22Rv1 (cell line): Measurements from ENCODE around the gene SIN3B.

Experiments
- ZFX ChIP-seq: fragments of 450-650 bp; IDR thresholded peaks from 2 replicates; pipeline ENCODE4 v1.6.1; 2017; ENCODE audit warnings: antibody characterized with exemption, borderline replicate concordance
- TF ChIP-seq, protein P1 (sequence below): fragments of 450-650 bp; IDR thresholded peaks from 2 replicates; pipeline ENCODE4 v1.5.1; 2017; ENCODE audit warnings: mild to moderate bottlenecking

DNA sequence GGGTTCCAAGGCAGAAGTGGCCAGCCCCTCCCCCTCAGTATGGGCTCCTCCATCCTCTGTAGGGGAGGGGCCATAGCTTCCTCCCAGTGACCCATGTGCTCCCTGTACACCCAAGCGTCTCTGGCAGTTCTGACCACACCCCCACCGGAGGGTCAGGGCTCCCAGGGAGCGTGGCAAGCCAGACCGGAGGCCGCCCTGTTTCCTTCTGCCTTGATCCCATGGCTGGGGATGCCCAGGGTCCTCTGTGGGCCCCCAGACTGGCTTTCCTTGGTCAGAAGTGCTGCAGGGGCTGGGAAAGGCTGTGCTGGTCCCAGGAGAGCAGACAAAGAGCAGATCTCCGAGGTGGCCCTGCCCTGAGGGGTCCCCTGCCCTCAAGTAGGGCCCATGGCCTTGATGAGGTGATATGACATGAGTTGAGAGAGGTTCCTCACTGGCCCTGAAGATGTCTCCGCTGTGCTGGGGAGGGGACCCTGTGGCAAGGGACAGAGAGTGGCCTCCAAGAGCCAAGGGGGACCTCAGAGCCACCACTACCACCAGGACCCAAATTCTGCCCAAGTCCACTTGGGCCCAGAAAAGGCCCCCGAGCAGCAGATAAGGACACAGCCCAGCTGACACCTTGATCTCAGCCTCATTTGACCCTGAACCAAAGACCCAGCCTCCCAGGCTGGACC, 51.8 kb downstream of the SIN3B start:
- TF ChIP-seq, protein P1, sequence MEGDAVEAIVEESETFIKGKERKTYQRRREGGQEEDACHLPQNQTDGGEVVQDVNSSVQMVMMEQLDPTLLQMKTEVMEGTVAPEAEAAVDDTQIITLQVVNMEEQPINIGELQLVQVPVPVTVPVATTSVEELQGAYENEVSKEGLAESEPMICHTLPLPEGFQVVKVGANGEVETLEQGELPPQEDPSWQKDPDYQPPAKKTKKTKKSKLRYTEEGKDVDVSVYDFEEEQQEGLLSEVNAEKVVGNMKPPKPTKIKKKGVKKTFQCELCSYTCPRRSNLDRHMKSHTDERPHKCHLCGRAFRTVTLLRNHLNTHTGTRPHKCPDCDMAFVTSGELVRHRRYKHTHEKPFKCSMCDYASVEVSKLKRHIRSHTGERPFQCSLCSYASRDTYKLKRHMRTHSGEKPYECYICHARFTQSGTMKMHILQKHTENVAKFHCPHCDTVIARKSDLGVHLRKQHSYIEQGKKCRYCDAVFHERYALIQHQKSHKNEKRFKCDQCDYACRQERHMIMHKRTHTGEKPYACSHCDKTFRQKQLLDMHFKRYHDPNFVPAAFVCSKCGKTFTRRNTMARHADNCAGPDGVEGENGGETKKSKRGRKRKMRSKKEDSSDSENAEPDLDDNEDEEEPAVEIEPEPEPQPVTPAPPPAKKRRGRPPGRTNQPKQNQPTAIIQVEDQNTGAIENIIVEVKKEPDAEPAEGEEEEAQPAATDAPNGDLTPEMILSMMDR = no peak
- TF ChIP-seq ZFX = no peak
